ENCODE measurements around the gene SCAF4.

Gene SCAF4

GRCh38 chr21:31720330-31720729, 11.6 kb downstream of the SCAF4 start:
- Histone ChIP-seq H3K4me3 (ENCODE audit: low read length) (no peak overlapping the region), H2AFZ (ENCODE audit: low read depth, low read length) (no peak overlapping the region), H3K9me3 (ENCODE audit: low read length) (peaks cover 3% of the 10 kb centered on the region), H3K4me1 (ENCODE audit: insufficient read depth, low read length) (no peaks in the 10 kb centered on the region), H3K27me3 (ENCODE audit: insufficient read depth, low read length) (no peaks in the 10 kb centered on the region), H3K36me3 (ENCODE audit: insufficient read depth, low read length) (peaks cover 4% of the 10 kb centered on the region)

GRCh38 chr21:31716106-31716505, 15.8 kb downstream of the SCAF4 start:
- Histone ChIP-seq H3K9me3 (ENCODE audit: low read length) (peaks cover 3% of the 10 kb centered on the region), H2AFZ (ENCODE audit: low read depth, low read length) (no peak overlapping the region), H3K4me3 (ENCODE audit: low read length) (no peak overlapping the region), H3K36me3 (ENCODE audit: insufficient read depth, low read length) (peaks cover 4% of the 10 kb centered on the region), H3K4me1 (ENCODE audit: insufficient read depth, low read length) (peaks cover 4% of the 10 kb centered on the region), H3K27me3 (ENCODE audit: insufficient read depth, low read length) (no peaks in the 10 kb centered on the region)

GRCh38 chr21:31714741-31715365, 17.1 kb downstream of the SCAF4 start:
- H3K4me1 ChIP-seq (ENCODE audit: insufficient read depth, low read length) = peaks cover 4% of the 10 kb centered on the region
- H3K4me3 ChIP-seq (ENCODE audit: low read length) = no peak overlapping the region
- H2AFZ ChIP-seq (ENCODE audit: low read depth, low read length) = no peak overlapping the region
- peaks cover 3% of the 10 kb centered on the region for H3K9me3 ChIP-seq (ENCODE audit: low read length)
- H3K36me3 ChIP-seq (ENCODE audit: insufficient read depth, low read length) = peaks cover 4% of the 10 kb centered on the region
- H3K27me3 ChIP-seq (ENCODE audit: insufficient read depth, low read length) = no peaks in the 10 kb centered on the region

GRCh38 chr21:31713973-31714740, 17.8 kb downstream of the SCAF4 start:
- Histone ChIP-seq H3K9me3 (ENCODE audit: low read length) (peaks cover 3% of the 10 kb centered on the region), H3K27me3 (ENCODE audit: insufficient read depth, low read length) (no peaks in the 10 kb centered on the region), H3K36me3 (ENCODE audit: insufficient read depth, low read length) (peaks cover 2% of the 10 kb centered on the region), H3K4me1 (ENCODE audit: insufficient read depth, low read length) (peaks cover 4% of the 10 kb centered on the region), H3K4me3 (ENCODE audit: low read length) (no peak overlapping the region), H2AFZ (ENCODE audit: low read depth, low read length) (no peak overlapping the region)

GRCh38 chr21:31713115-31713514, 18.8 kb downstream of the SCAF4 start:
- no peak overlapping the region for H3K4me3 ChIP-seq (ENCODE audit: low read length)
- peaks cover 4% of the 10 kb centered on the region for H3K4me1 ChIP-seq (ENCODE audit: insufficient read depth, low read length)
- no peaks in the 10 kb centered on the region for H3K27me3 ChIP-seq (ENCODE audit: insufficient read depth, low read length)
- no peaks in the 10 kb centered on the region for H3K9me3 ChIP-seq (ENCODE audit: low read length)
- no peak overlapping the region for H2AFZ ChIP-seq (ENCODE audit: low read depth, low read length)
- peaks cover 2% of the 10 kb centered on the region for H3K36me3 ChIP-seq (ENCODE audit: insufficient read depth, low read length)

GRCh38 chr21:31711745-31712285, 20.1 kb downstream of the SCAF4 start:
- Histone ChIP-seq H3K36me3 (ENCODE audit: insufficient read depth, low read length) (peaks cover 2% of the 10 kb centered on the region), H2AFZ (ENCODE audit: low read depth, low read length) (no peak overlapping the region), H3K4me3 (ENCODE audit: low read length) (no peak overlapping the region), H3K27me3 (ENCODE audit: insufficient read depth, low read length) (no peaks in the 10 kb centered on the region), H3K4me1 (ENCODE audit: insufficient read depth, low read length) (peaks cover 4% of the 10 kb centered on the region), H3K9me3 (ENCODE audit: low read length) (no peaks in the 10 kb centered on the region)

- Histone ChIP-seq H3K27me3 (ENCODE audit: insufficient read depth, low read length) (no peaks in the 10 kb centered on the region), H3K4me1 (ENCODE audit: insufficient read depth, low read length) (peaks cover 4% of the 10 kb centered on the region), H3K36me3 (ENCODE audit: insufficient read depth, low read length) (no peaks in the 10 kb centered on the region), H2AFZ (ENCODE audit: low read depth, low read length) (no peak overlapping the region), H3K9me3 (ENCODE audit: low read length) (no peaks in the 10 kb centered on the region), H3K4me3 (ENCODE audit: low read length) (no peak overlapping the region)
These were observed 20.6 kb downstream of the SCAF4 start for GRCh38 chr21:31711326-31711725.

GRCh38 chr21:31710586-31710985, 21.3 kb downstream of the SCAF4 start:
- Histone ChIP-seq H2AFZ (ENCODE audit: low read depth, low read length) (no peak overlapping the region), H3K27me3 (ENCODE audit: insufficient read depth, low read length) (no peaks in the 10 kb centered on the region), H3K4me3 (ENCODE audit: low read length) (no peak overlapping the region), H3K36me3 (ENCODE audit: insufficient read depth, low read length) (peaks cover 2% of the 10 kb centered on the region), H3K4me1 (ENCODE audit: insufficient read depth, low read length) (peaks cover 4% of the 10 kb centered on the region), H3K9me3 (ENCODE audit: low read length) (no peaks in the 10 kb centered on the region)

- H2AFZ ChIP-seq (ENCODE audit: low read depth, low read length) = no peak overlapping the region
- H3K9me3 ChIP-seq (ENCODE audit: low read length) = no peaks in the 10 kb centered on the region
- H3K36me3 ChIP-seq (ENCODE audit: insufficient read depth, low read length) = peaks cover 11% of the 10 kb centered on the region
- H3K27me3 ChIP-seq (ENCODE audit: insufficient read depth, low read length) = no peaks in the 10 kb centered on the region
- H3K4me1 ChIP-seq (ENCODE audit: insufficient read depth, low read length) = no peaks in the 10 kb centered on the region
- H3K4me3 ChIP-seq (ENCODE audit: low read length) = no peak overlapping the region
These were observed 23.4 kb downstream of the SCAF4 start for GRCh38 chr21:31708541-31708940.

GRCh38 chr21:31707499-31707898, 24.4 kb downstream of the SCAF4 start:
- H3K27me3 ChIP-seq (ENCODE audit: insufficient read depth, low read length) = no peaks in the 10 kb centered on the region
- H3K4me3 ChIP-seq (ENCODE audit: low read length) = no peak overlapping the region
- H3K4me1 ChIP-seq (ENCODE audit: insufficient read depth, low read length) = no peaks in the 10 kb centered on the region
- H3K36me3 ChIP-seq (ENCODE audit: insufficient read depth, low read length) = peaks cover 21% of the 10 kb centered on the region
- no peak overlapping the region for H2AFZ ChIP-seq (ENCODE audit: low read depth, low read length)
- H3K9me3 ChIP-seq (ENCODE audit: low read length) = no peaks in the 10 kb centered on the region

GRCh38 chr21:31706562-31706961, 25.4 kb downstream of the SCAF4 start:
- H3K27me3 ChIP-seq (ENCODE audit: insufficient read depth, low read length) = no peaks in the 10 kb centered on the region
- H3K9me3 ChIP-seq (ENCODE audit: low read length) = no peaks in the 10 kb centered on the region
- H3K4me1 ChIP-seq (ENCODE audit: insufficient read depth, low read length) = no peaks in the 10 kb centered on the region
- peaks cover 30% of the 10 kb centered on the region for H3K36me3 ChIP-seq (ENCODE audit: insufficient read depth, low read length)
- H3K4me3 ChIP-seq (ENCODE audit: low read length) = no peak overlapping the region
- H2AFZ ChIP-seq (ENCODE audit: low read depth, low read length) = no peak overlapping the region

GRCh38 chr21:31700040-31700439, 31.9 kb downstream of the SCAF4 start:
- Histone ChIP-seq H3K27me3 (ENCODE audit: insufficient read depth, low read length) (no peaks in the 10 kb centered on the region), H3K4me1 (ENCODE audit: insufficient read depth, low read length) (no peaks in the 10 kb centered on the region), H3K9me3 (ENCODE audit: low read length) (no peaks in the 10 kb centered on the region), H3K4me3 (ENCODE audit: low read length) (no peak overlapping the region), H2AFZ (ENCODE audit: low read depth, low read length) (no peak overlapping the region), H3K36me3 (ENCODE audit: insufficient read depth, low read length) (peaks cover 85% of the 10 kb centered on the region)

- H3K4me1 ChIP-seq (ENCODE audit: insufficient read depth, low read length) = no peaks in the 10 kb centered on the region
- peaks cover 92% of the 10 kb centered on the region for H3K36me3 ChIP-seq (ENCODE audit: insufficient read depth, low read length)
- no peaks in the 10 kb centered on the region for H3K9me3 ChIP-seq (ENCODE audit: low read length)
- H3K27me3 ChIP-seq (ENCODE audit: insufficient read depth, low read length) = no peaks in the 10 kb centered on the region
- no peak overlapping the region for H3K4me3 ChIP-seq (ENCODE audit: low read length)
- no peak overlapping the region for H2AFZ ChIP-seq (ENCODE audit: low read depth, low read length)
These were observed 33.5 kb downstream of the SCAF4 start for GRCh38 chr21:31698461-31698860.
